Raji (cell line): ENCODE data around the gene GOLGA5.

ENCODE experiments used
- POLR2A ChIP-seq: IDR thresholded peaks from 2 replicates; pipeline ENCODE4 v1.6.1; 2011; ENCODE audit warnings: low read depth, low read length, control low read depth; ENCODE audit not compliant: insufficient read depth

Gene GOLGA5, protein sequence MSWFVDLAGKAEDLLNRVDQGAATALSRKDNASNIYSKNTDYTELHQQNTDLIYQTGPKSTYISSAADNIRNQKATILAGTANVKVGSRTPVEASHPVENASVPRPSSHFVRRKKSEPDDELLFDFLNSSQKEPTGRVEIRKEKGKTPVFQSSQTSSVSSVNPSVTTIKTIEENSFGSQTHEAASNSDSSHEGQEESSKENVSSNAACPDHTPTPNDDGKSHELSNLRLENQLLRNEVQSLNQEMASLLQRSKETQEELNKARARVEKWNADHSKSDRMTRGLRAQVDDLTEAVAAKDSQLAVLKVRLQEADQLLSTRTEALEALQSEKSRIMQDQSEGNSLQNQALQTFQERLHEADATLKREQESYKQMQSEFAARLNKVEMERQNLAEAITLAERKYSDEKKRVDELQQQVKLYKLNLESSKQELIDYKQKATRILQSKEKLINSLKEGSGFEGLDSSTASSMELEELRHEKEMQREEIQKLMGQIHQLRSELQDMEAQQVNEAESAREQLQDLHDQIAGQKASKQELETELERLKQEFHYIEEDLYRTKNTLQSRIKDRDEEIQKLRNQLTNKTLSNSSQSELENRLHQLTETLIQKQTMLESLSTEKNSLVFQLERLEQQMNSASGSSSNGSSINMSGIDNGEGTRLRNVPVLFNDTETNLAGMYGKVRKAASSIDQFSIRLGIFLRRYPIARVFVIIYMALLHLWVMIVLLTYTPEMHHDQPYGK

DNA sequence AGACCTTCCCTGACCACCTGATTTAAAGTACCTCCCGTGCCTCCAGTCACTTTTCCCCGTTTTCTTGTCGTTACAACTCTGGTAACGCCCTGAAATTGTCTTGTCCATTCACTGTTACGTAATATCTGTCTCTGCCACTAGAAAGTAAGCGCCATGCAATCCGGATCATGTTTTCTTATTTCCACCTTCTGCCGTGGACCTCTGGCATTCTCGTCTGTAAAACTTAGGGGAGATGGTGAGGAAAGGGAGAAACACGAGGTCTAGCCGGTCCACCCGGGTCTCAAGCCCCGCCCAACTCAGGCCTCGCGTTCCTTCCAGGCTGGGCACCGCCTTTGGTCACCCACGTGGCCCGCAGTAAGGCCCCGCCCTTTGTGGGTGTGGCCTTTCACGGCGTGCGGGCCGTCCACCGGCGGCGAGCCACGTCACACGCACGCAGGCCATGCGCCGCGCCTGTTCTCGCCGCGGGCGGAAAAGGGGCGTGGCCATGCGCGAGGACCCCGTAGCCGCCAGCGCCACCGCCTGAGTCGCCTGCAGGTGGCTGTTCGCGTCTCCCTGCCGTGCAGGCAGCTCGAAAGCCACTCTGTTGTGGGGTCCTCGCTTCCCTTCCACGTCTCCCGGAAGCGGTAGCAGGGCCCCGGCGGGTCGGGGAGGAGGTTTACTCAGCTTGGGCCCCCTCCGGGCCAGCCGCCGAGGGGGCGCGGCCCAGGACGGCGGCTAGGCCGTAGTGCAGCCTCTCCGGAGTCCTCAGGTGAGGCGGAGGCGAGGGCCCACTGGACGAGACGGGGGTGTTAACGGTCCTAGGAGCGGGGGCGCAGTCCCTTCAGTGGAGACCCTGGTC lies at the start of gene GOLGA5:
GOLGA5 (plus strand) TSS at position 597 of the 838 bp plus-strand sequence. CDS start 3,133 bp downstream, outside the sequence.
- TF ChIP-seq POLR2A = peak; percentile 75

DNA sequence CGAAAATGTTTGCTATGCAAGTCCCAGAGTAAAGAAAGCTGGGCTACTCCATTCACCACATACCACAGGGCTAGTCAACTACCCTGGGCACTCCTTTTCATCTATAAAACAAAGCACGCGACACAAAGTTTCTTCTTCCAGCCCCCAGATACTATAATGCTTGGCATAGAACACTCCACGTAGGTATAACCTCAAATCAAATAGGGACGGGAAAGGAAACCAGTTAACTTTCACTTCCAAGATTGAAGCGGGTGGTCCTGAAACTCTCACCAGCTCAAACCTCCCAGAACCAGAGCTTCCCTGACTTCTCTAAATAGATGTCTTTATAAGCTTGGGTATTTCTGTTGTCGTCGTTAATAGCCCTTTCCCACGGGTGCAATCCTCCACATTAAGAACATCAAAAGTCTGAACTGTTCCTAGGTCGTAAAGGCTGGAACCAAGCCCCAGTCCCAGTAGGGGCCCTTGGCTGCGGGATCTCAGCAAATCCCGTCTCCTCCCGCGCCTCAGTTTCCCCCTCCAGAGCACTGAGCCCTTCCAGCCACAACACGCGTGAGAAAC lies 46.3 kb upstream of the GOLGA5 start:
- no peak for TF ChIP-seq POLR2A

DNA sequence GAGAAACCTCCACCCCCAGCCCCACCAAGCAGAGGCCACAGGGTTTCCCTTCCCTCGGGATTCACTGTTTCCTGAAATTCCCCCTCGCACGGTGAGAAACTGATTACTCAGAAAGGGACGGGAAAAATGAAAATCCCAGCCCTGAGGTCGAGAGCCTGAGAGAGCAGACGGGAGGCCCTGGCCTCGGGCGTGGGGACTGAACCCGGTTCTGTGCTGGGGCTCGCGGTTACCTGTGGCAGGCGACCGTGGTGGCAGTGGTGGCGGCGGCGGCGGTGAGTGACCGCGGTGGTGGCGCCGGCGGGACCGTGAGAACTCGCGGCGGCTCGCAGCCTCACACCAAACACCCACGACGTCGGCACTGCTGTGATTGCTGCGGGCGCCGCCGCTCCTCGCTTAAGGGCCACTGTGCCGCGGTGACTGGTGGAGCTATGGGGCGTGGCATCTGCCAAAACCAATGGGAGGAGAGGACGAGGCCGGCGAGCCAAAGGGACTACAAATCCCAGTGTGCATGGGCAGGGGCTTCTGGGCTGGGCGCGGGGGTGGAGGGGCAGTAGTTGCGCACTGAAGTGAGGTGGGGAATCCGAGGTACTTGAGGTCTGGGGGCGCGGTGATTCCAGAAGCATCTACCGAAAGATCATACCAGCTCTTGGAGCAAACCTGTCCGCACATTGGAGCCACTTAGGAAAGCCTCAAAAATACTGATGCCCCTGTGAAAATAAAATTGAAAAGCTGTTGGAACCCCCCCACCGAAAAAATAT lies 45.7 kb upstream of the GOLGA5 start, which contains the start of gene LGMN:
LGMN (minus strand) TSS at position 369 of the 758 bp plus-strand sequence. CDS start 15,841 bp downstream, outside the sequence.
- TF ChIP-seq POLR2A = peak; percentile 93

DNA sequence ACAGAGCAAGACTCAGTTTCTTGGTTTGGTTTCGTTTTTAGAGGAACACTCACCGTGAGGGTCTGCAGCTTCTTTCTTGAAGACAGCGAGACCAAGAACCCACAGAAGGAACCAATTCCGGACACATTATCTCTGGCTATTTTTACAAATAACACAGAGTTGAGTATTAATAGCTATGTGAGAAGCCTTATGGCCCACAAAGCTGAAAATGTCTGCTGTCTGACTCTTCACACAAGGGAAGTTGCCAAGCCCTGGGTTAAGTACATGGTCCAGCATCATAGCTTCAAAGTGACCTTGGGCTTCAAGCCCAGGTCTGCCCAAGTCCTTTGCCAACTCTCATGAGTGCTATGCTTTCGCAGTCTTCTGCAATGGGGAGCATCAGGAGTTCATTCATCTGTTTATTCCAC lies 43.1 kb upstream of the GOLGA5 start:
- TF ChIP-seq POLR2A = no peak

DNA sequence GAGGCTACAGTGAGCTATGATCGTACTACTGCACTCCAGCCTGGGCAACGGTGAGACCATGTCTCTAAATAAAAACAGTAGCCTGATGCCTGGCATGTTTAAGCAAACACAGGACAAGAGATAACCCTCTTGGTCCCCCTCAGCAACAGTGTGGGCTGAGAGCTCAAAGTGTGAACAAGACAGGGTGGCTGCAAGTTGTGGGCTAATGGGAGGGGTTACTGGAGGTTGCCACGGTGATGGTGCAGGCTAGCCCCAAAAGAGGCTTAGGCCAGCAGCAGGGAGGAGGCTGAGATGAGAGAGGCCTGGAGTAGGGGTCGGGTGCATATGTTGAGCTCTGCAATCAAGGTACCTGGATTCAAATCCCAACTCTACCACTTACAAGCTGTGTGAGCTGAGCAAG lies 42.3 kb upstream of the GOLGA5 start:
- no peak for TF ChIP-seq POLR2A

DNA sequence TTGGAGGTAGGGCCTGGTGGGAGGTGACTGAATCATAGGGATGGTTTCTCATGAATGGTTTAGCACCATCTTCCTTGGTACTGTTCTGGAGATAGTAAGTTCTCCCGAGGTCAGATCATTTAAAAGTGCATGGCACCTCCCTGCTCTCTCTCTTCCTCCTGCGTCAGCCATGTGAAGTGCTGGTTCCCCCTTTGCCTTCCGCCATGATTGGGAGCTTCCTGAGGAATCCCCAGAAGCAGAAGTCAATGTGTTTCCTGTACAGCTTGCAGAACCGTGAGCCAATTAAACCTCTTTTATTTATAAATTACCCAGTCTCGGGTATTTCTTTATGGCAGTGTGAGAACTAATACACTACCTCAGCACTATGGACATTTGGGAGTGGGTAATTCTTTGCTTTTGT lies 40.9 kb upstream of the GOLGA5 start:
- TF ChIP-seq POLR2A = no peak

DNA sequence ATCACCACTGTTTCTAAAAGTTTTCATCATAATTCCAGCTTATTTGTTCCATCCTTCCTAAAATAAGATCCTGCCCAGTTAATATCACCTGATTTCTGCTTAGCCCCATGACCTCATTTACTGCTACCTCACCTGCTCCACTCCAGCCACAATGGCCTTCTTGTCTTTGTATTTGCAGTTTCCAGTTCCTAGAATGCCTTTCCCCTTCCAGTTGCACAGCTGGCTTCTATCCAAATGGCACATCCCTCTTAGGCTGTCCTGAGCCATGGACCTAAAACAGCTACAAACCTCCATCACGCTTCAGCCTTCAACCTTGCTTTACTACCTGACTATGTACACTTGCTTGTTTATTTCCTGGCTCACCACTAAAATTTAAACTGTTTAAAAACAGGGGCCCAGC lies 39.1 kb upstream of the GOLGA5 start:
- TF ChIP-seq POLR2A = no peak

DNA sequence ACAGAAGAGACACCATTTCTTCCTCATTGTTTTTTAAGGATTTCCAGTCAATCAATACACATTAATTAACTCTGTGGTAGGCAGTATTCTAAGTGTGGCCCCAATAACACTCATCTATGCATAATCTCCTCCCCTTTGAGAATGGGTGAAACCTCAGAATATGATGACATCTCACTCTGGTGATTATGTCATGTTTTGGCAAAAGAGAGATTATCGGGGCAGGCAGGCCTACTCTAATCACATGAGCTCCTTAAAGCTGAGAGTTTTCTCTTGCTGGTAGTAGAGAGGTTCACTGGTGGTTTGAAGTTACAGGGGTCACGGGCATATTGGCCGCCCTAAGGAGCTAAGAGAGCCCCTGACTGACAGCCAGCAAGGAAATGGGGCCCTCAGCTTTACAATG lies 38.6 kb upstream of the GOLGA5 start:
- no peak for TF ChIP-seq POLR2A

DNA sequence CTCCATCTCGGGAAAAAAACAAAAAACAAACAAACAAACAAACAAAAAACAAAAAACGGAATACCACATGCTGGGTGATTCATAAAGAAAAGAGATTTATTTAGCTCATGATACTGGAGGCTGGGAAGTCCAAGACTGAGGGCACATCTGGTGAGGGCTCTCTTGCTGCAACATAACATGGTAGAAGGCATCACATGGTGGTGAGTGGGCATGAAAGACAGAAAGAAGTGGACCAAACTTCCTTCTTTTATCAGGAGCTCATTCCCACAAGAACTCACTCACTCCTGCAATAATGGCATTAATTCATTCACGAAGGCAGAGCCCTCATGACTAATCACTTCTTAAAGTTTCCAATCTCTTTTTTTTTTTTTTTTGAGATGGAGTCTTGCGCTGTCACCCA lies 37.7 kb upstream of the GOLGA5 start:
- no peak for TF ChIP-seq POLR2A

DNA sequence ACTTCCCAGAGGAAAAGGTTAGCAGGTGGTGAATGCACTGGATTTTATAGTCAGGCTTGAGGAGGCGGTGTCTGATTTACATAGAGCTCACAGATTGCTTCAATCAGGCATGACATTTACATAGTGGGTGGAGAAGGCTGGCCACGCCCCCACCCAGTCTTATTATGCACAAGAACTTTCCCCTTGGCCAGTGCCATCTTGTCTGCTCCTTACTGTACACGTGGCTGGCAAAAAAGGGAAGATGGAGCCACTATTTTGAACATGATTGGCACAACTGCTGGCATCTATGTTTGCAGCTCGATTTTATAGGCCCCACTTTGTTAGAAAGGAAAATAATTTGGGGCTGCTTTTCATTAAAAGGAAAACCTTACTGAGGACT lies 34.8 kb upstream of the GOLGA5 start:
- no peak for TF ChIP-seq POLR2A

DNA sequence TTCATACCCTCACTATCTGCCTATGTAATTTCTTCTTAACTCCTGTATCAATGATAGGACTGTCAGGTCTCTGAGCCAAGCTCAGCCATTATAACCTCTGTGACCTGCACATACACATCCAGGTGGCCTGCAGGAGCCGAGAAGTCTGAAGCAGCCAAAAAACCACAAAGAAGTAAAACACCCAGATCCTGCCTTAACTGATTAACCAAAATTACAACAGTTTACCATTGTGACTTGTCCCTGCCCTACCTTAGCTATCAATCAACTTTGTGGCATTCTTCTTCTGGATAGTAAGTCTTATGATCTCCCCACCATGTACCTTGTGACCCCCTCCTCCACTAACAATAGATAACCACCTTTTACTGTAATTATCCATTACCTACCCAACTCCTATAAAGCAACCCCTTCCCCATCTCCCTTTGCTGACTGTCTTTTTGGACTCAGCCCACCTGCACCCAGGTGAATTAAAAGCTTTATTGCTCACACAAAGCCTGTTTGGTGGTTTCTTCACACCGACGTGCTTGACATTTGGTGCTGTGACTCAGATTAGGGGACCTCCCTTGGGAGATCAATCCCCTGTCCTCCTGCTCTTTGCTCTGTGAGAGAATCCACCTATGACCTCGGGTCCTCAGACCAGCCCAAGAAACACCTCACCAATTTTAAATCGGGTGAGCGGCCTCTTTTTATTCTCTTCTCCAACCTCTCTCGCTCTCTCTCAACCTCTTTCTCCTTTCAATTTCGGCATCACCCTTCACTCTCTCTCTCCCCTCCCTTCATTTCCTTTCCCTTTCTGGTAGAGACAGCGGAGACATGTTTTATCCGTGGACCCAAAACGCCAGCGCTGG lies 34.2 kb upstream of the GOLGA5 start:
- TF ChIP-seq POLR2A = no peak

DNA sequence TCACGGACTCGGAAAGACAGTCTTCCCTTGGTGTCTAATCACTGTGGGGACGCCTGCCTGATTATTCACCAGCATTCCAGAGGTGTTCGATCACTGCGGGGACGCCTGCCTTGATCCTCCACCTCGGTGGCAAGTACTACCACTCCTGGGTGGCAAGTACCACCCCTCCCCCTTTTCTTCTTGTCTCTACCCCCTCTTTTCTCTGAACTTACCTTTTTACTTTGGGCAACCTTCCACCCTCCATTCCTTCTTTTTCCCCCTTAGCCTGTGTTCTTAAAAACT lies 33.6 kb upstream of the GOLGA5 start:
- TF ChIP-seq POLR2A = no peak

DNA sequence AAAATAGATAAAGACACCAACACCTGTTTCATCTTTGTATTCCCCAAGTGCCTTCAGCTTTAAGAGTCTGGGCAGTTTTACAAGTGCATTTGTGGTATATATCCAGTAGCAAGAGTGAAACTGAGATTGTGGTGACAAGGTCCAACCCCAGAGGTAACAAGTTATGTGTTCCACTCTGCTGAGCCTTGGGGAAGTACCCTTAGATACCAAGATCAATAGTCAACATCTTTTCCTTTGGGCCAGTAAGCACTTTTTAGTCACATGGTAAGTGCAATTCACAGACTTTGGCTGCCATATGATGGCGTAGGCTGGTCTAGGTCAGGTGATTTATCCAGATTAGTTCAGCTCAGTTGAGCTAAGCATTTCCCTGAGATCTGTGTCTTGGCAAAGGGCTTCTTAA lies 25.9 kb upstream of the GOLGA5 start:
- 0 out of 2 replicates have a peak, but pooled peaks have one; percentile 18 for TF ChIP-seq POLR2A

DNA sequence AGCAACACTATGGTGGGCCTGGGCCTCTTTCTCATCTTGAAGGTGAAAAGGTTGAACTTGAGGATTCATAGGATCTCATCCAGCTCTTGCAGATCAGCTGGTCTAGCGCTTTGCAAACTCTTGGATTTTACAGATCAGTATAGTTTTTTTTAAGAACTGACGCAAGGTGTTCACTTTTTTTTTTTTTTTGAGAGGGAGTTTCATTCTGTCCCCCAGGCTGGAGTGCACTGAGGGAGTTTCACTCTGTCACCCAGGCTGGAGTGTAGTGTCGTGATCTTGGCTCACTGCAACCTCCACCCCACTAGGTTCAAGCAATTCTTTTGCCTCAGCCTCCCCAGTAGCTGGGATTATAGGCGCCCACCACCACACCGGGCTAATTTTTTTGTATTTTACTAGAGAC lies 25.3 kb upstream of the GOLGA5 start:
- TF ChIP-seq POLR2A = no peak
